Measurements from ENCODE around the gene KAZN. TPM values are rescaled to one million over a fixed set of nuclear protein-coding genes. Genes with fewer than 3 reads are reported as not detected.

Gene KAZN
- total RNA-seq, 1 experiment from 2014 or later = 6.5 TPM

- DNase-seq (ENCODE audit: low read depth, low spot score) = no peak
- in situ Hi-C loops (cut with HindIII; ENCODE audit: low pct_unique_long_range_greater_than_20kb, low sequenced_read_pairs) = no loop called here
Observed at GRCh38 chr1:14825396-14825795, 226.9 kb downstream of the KAZN start.

DNA sequence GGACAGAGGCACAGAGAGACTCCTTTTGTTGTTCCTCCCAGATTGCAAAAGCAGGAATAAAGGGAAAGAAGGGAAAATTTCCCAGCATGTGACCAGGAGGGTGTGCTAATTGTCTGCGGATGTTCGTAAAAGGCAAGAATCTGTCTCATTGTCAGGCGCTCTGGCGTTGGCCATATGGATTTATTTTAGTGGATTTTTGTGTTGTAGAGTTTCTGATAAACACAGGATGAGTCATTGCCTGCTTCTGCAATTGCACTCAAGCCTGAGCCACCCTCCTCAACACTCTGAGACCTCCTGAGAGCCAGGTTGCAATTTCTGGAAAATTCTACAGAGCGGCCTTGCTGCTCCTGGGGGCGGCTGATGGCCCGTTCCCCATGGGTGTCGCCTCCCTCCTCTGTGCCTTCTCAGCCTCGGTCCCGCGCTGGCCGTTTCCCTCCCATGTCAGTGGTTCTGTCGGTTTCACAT lies 227.7 kb downstream of the KAZN start:
- DNase-seq (ENCODE audit: low read depth, low spot score) = peak; percentile 49
- in situ Hi-C loops (cut with HindIII; ENCODE audit: low pct_unique_long_range_greater_than_20kb, low sequenced_read_pairs) = no loop called here

DNA sequence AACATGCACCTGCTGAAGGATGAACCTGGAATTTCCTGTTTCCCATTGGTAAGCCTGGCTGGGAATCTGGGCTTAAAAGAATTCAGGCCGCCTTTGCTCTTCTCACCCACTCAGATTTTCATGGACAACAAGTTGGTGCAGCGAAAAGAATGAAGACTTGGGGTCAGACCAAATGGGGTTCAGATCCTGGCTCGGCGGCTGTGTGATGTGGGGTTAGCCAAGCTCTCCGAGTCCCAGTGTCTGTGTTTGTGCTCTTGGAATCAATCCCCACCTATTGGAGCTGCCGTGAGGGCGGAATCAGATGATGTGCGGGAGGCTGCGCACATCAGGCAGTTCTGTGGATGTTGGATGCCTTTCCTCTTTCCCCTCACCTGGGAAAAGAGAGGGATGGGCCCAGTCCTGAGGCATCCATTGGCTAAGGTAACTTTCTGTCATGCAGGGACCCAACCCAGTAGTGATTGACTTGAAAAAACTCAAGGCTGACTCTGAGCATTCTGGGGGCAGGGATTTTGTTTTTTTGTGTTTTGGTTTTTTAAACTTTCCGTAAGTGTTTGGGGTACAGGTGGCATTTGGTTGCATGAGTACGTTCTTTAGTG lies 228.3 kb downstream of the KAZN start:
- in situ Hi-C loops (cut with HindIII; ENCODE audit: low pct_unique_long_range_greater_than_20kb, low sequenced_read_pairs) = no loop called here

GRCh38 chr1:14827870-14828269 lies 229.4 kb downstream of the KAZN start:
- in situ Hi-C loops (cut with HindIII; ENCODE audit: low pct_unique_long_range_greater_than_20kb, low sequenced_read_pairs) = no loop called here
- no peak for DNase-seq (ENCODE audit: low read depth, low spot score)

More for the DNA sequence above, 228.3 kb downstream of the KAZN start:
- no peak for DNase-seq (ENCODE audit: low read depth, low spot score)

- in situ Hi-C loops (cut with HindIII; ENCODE audit: low pct_unique_long_range_greater_than_20kb, low sequenced_read_pairs) = no loop called here
- no peak for DNase-seq (ENCODE audit: low read depth, low spot score)
Observed at GRCh38 chr1:14828665-14829064, 230.2 kb downstream of the KAZN start.

DNA sequence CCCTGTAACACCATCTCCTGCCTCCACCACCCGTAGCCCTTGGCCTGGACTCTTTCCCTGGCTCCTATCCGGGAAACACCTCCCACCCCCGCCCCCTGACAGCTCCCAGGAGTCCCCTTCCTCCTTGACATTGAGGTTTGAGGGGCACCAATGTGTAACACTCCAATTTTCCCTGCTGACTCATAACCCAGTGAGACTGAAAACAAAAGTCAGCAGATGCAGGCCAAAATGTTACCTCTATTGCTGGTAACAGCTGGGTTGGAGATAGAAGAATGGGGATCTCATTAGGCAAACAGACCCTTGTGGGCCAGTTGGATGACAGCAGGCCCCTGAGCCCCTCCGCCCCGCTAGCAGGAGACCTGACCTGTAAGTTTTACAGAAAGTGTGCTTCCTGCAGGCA lies 237.2 kb downstream of the KAZN start:
- no peak for DNase-seq (ENCODE audit: low read depth, low spot score)
- in situ Hi-C loops (cut with HindIII; ENCODE audit: low pct_unique_long_range_greater_than_20kb, low sequenced_read_pairs) = no loop called here

DNA sequence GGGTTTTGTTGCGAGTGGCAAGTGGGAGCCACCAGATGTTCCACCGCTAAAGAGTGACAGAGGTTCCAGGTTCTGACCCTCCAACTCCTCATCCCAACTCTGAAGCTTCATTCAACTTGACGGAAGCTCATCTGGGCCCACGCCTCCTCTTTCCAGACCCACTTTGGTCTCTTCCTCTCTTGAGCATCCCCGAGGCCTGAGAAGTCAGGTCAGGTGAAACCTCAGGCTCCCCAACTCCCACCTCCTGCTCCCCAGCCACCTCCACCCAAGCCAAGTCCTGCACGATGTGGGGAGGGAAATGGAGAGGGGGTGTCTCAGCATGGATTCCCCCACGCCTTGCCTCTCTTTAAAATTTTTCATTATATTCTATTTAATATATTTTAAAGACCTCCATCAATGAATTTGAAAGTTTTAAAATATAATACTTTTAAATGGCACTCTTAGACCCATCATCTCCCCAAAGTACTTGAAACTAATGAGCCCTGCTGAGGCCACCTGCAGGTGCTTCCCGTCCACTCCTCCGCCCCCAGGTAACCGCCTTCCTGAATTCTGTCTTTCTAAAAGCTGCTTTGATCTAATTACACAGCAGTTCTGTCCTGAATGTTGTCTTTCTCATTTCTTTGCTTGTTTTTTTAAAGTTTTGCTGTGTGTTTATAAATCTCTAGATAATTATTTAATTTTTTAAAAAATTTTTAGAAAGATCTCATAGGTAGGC lies 238.1 kb downstream of the KAZN start:
- in situ Hi-C loops (cut with HindIII; ENCODE audit: low pct_unique_long_range_greater_than_20kb, low sequenced_read_pairs) = no loop called here
- DNase-seq (ENCODE audit: low read depth, low spot score) = no peak

DNA sequence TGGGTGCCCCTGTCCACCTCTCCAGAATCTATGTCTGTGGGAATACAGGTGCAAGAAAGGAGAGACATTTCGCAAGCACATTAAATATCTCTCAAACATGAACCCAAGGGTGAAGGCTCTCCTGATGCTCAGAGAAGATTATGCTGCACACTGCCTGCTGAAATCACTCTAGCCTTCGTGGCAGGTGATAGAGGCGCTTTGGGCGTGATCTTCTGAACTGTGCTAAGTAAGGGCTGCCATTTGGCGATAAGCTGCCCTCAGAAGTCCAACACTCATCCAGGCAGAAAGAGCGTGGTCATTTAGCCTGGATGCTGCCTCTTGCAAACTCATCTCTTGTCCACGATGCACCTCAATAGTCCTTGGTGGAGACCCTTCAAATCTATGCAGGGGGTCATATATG lies 241.9 kb downstream of the KAZN start:
- DNase-seq (ENCODE audit: low read depth, low spot score) = no peak
- in situ Hi-C loops (cut with HindIII; ENCODE audit: low pct_unique_long_range_greater_than_20kb, low sequenced_read_pairs) = no loop called here

DNA sequence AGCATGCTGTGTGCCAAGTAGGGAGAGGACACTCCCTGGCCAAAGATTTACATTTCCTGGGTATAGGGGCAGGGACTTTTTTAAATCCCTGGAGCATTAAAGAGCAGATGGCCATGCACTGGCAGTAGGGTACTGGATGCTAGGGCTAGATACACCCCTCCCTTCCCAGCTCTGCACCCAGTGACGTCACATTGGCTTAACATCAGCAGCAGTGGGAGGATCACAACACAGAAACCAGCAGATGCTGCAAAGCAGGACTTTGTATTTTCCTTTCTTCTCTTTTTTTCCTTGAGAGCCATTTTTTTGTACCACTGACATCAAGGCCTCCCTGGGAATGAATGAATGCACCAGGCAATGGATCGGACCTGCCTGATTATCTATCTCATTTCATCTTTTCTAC lies 243.0 kb downstream of the KAZN start:
- in situ Hi-C loops (cut with HindIII; ENCODE audit: low pct_unique_long_range_greater_than_20kb, low sequenced_read_pairs) = no loop called here
- DNase-seq (ENCODE audit: low read depth, low spot score) = no peak

DNA sequence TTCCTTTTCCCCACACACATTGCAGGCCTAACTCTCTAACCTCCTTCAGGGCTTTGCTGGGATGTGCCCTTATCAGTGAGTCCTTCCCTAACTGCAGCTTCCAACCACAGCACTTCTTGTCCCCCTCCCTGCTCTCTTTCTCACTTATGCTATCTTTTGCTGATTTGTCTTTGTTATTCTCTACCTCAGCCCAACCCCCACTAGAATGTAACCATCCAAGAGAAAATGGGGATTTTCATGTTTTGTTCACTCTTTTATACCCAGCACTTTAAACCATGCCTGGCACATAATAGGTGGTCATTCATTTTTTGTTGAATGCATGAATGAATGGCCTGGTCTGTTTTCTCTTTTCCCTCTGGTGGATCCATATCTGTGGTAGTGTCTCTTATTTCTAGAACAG lies 243.5 kb downstream of the KAZN start:
- in situ Hi-C loops (cut with HindIII; ENCODE audit: low pct_unique_long_range_greater_than_20kb, low sequenced_read_pairs) = no loop called here
- DNase-seq (ENCODE audit: low read depth, low spot score) = no peak

GRCh38 chr1:14842361-14842760 lies 243.9 kb downstream of the KAZN start:
- no peak for DNase-seq (ENCODE audit: low read depth, low spot score)
- in situ Hi-C loops (cut with HindIII; ENCODE audit: low pct_unique_long_range_greater_than_20kb, low sequenced_read_pairs) = no loop called here

DNA sequence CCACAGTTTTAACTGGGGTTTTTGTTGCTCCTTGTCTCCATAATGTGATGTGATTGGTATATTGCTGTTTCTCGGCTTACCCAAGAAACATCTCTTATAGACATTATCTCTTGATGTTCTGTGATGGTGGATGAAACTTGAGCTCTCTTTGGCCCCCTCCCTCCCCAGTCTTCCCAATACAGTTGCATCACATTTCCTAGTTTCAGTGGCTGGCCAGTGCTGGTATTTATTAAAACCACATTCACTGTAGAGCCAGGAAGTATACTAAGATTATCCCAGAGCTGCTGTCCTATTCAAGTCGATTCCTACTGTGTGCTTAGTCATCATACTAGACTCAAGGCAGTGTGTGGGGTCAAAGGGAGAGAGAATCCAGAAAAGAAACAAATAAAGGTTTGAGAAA lies 244.4 kb downstream of the KAZN start:
- in situ Hi-C loops (cut with HindIII; ENCODE audit: low pct_unique_long_range_greater_than_20kb, low sequenced_read_pairs) = no loop called here
- no peak for DNase-seq (ENCODE audit: low read depth, low spot score)

GRCh38 chr1:14843525-14843924 lies 245.0 kb downstream of the KAZN start:
- DNase-seq (ENCODE audit: low read depth, low spot score) = no peak
- in situ Hi-C loops (cut with HindIII; ENCODE audit: low pct_unique_long_range_greater_than_20kb, low sequenced_read_pairs) = no loop called here

DNA sequence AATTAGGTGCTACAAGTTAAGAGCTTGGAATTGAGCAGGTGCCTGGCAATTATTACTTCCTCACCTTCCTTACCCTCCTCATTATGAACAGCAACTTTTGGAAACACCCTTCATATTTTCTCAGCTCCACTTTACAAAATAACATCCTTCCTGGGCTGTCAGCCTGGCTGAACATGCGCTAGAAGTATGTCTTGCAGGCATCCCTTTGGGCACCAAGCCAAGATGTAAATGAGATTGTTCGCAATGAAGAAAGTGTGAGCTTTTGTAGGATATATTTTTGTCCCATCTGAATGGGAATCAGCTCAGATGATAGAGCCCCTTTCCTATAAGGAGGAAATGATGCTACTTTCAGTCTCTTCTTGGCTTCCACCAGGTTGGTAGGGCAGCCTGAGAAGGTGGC lies 245.9 kb downstream of the KAZN start:
- in situ Hi-C loops (cut with HindIII; ENCODE audit: low pct_unique_long_range_greater_than_20kb, low sequenced_read_pairs) = no loop called here

DNA sequence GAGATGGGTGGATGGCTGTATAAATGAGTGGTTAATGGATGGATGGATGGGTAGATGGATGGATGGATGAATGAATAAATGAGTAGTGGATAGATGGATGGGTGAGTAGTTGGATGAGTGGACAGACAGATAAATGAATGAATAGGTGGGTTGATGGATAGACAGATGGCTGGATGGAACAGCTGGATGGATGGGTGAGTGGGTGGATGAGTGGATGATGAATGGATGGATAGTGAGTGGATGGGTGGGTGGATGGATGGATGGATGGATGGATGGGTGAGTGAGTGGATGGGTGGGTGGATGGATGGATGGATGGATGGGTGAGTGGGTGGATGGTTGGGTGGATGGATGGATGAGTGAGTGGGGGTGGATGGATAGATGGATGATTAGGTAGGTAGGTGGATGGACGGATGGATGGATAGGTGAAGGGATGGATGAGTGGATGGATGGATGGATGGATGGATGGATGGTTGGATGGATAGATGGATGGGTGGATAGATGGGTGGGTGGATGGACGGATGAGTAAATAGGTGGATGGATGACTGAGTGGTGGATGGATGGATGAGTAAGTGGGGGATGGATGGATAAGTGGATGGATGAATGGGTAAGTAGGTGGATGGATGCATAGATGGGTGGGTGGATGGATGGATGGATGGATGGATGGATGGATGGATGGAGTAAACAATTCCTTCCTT lies 246.6 kb downstream of the KAZN start:
- no peak for DNase-seq (ENCODE audit: low read depth, low spot score)
- in situ Hi-C loops (cut with HindIII; ENCODE audit: low pct_unique_long_range_greater_than_20kb, low sequenced_read_pairs) = no loop called here

More for the DNA sequence above, 245.9 kb downstream of the KAZN start:
- DNase-seq (ENCODE audit: low read depth, low spot score) = no peak

DNA sequence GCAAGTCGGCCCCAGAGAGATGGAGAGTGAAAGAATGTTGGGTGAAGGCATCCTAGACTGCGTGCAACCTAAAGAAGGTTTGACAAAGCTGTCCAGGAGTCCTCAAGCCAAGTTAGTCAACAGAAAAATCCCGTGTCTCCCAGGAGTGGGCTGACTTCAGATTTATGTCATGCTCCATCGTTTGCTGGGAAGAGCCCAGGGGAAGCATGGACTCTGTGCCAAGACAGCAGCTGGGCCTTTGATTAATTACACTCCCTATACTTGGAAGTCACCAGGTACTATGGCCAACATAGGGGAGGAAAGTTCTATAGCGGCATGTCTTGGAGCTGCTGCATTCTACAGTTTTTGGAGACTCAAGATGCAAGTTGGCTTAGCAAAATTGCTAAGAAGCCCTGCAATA lies 247.4 kb downstream of the KAZN start:
- in situ Hi-C loops (cut with HindIII; ENCODE audit: low pct_unique_long_range_greater_than_20kb, low sequenced_read_pairs) = no loop called here
- no peak for DNase-seq (ENCODE audit: low read depth, low spot score)

DNA sequence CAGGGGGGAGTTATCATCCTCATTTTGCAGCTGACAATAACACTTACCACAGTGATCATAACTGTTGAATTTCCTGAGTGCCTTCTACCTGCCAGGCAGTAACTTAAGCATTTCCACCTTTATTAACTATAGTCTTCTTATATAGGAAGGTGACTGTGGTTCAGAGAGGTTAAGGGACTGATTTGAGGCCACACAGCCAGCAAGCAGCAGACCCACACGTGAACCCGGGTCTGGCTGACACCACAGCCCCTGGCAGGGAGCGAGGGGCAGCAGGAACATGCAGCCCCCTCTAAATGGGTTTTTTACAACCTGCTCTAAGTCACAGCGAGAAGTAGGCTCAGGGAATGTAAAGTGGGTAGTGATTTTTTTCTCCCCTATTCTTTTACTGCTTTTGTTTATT lies 248.2 kb downstream of the KAZN start:
- no peak for DNase-seq (ENCODE audit: low read depth, low spot score)
- in situ Hi-C loops (cut with HindIII; ENCODE audit: low pct_unique_long_range_greater_than_20kb, low sequenced_read_pairs) = no loop called here

DNA sequence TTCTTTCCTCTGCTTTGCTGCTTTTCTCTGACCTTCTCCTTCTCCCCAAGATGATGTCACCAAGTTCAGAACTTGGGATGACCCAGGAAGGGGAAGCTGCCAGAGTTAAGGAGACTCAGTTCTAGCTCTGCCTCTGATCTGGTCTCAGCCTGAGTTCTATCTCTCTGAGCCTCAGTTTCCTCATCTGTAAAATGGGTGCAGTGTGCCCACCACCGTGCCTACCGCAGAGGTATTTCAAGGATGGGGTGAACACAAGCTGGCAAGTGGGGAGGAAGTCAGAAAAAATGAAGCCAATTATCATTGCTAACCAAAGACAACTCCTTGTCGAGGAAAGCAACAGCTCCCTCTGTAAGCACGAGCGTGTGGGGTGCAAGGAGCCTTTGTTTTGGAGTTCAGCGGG lies 249.7 kb downstream of the KAZN start:
- no peak for DNase-seq (ENCODE audit: low read depth, low spot score)
- in situ Hi-C loops (cut with HindIII; ENCODE audit: low pct_unique_long_range_greater_than_20kb, low sequenced_read_pairs) = no loop called here

- in situ Hi-C loops (cut with HindIII; ENCODE audit: low pct_unique_long_range_greater_than_20kb, low sequenced_read_pairs) = no loop called here
- no peak for DNase-seq (ENCODE audit: low read depth, low spot score)
Observed at GRCh38 chr1:14848625-14849024, 250.1 kb downstream of the KAZN start.
